ENCODE results near the gene RAB8B. TPM values are rescaled to one million over a fixed set of nuclear protein-coding genes. Genes with fewer than 3 reads are reported as not detected.
"Not testable (repeated sequence)": the region's sequence is repeated elsewhere in the genome, so short reads cannot be mapped to it uniquely, and the experiment has no call there.

The RAB8B gene
- total RNA-seq, 1 donor from 2014 or later = 31.6 TPM

DNA sequence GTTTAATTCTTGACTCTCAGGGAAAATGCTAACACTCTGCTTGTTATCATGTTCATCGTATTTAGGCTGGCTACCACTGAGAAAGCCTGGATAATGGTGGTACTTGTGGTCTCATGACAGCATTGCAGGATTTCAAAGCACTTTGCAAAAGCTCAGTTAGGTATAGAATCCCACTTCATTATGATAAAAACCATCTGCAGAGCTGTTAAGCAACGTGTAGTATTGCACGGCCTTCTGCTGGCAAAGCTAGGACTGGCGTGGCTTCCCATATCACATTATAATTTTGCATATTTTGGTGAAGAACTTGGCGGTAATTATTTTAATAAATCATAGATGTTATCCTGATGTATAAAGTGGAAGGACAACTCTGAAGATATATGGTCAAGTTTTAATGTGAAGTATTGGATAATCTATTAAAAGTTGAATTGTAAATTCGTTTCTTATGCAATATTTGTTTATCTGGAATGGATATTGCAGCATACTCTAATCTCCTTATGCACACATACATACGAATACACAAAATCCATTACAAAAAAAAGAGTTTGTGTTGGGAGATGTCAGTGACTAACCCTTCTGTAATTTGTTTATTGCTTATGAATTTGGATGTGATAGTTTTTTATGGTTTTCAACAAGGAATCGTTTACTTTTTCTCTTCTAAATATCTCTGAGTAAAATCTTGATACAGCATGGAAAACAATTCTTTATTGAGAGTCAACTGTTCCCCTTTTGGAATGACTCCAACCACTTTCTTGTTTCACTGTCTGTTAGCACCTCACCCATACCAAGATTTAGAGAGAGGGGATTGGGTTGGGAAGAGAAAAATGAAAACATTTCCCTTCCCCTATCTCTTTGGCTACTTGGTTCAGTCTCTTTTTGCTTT, 9.2 kb downstream of the RAB8B start:
- TF ChIP-seq, protein P1, sequence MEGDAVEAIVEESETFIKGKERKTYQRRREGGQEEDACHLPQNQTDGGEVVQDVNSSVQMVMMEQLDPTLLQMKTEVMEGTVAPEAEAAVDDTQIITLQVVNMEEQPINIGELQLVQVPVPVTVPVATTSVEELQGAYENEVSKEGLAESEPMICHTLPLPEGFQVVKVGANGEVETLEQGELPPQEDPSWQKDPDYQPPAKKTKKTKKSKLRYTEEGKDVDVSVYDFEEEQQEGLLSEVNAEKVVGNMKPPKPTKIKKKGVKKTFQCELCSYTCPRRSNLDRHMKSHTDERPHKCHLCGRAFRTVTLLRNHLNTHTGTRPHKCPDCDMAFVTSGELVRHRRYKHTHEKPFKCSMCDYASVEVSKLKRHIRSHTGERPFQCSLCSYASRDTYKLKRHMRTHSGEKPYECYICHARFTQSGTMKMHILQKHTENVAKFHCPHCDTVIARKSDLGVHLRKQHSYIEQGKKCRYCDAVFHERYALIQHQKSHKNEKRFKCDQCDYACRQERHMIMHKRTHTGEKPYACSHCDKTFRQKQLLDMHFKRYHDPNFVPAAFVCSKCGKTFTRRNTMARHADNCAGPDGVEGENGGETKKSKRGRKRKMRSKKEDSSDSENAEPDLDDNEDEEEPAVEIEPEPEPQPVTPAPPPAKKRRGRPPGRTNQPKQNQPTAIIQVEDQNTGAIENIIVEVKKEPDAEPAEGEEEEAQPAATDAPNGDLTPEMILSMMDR (IDR thresholded peaks at IDR 0.05; ENCODE audit: unreplicated experiment) = no peak
- H3K4me3 Mint-ChIP-seq (ENCODE audit: low read depth) = no peak overlapping the region
- H3K4me1 Mint-ChIP-seq (ENCODE audit: low read depth) = peaks cover 13% of the 10 kb centered on the region
- no peak overlapping the region for H3K27ac Mint-ChIP-seq
- no peak for DNase-seq (ENCODE audit: low spot score, unreplicated experiment)
- H3K27me3 Mint-ChIP-seq = no peaks in the 10 kb centered on the region
- H3K36me3 Mint-ChIP-seq (ENCODE audit: insufficient read depth) = peaks cover 2% of the 10 kb centered on the region
- H3K9me3 Mint-ChIP-seq (ENCODE audit: low read depth) = no peaks in the 10 kb centered on the region

DNA sequence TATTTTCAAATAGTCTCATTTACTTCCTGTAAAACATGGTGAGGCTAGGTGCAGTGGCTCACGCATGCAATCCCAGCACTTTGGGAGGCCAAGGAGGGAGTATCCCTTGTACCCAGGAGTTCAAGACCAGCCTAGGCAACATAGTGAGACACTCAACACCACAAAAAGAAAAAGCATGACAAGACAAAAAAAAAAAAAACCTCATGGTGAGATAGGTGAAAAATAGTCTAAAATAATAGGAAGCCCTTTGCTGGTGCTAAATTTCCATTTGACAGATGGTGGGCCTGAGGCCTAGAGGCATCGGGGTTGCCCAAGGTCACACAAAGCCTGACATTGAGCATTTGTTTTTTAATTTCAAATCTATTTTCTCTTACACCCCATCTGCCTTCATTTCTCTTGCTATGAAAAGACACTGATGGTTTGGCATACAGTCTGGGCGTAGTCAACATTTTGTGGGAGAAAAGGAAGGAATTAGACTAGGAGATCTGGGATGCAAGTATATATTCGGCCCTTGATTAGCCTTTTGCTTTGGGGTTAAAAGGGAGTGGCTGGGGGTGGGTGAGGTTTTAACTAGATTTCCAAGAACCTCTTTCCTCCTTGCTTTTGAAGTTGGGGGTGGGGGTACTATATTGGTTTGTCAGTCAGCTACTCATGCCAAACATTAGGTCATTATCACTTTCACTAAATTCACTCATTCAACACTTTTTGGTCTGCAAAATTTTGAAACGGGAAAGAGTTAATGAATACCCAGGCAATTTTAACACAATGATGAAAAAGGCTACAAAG, 11.3 kb downstream of the RAB8B start:
- H3K9me3 Mint-ChIP-seq (ENCODE audit: low read depth) = no peaks in the 10 kb centered on the region
- no peak for DNase-seq (ENCODE audit: low spot score, unreplicated experiment)
- H3K4me1 Mint-ChIP-seq (ENCODE audit: low read depth) = peaks cover 16% of the 10 kb centered on the region
- H3K4me3 Mint-ChIP-seq (ENCODE audit: low read depth) = no peak overlapping the region
- H3K27me3 Mint-ChIP-seq = no peaks in the 10 kb centered on the region
- TF ChIP-seq, protein P1 (IDR thresholded peaks at IDR 0.05; ENCODE audit: unreplicated experiment) = no peak
- peaks cover 2% of the 10 kb centered on the region for H3K36me3 Mint-ChIP-seq (ENCODE audit: insufficient read depth)
- no peak overlapping the region for H3K27ac Mint-ChIP-seq

- peaks cover 2% of the 10 kb centered on the region for H3K9me3 Mint-ChIP-seq (ENCODE audit: low read depth)
- H3K36me3 Mint-ChIP-seq (ENCODE audit: insufficient read depth) = peaks cover 6% of the 10 kb centered on the region
- no peak overlapping the region for H3K4me3 Mint-ChIP-seq (ENCODE audit: low read depth)
- H3K27me3 Mint-ChIP-seq = no peaks in the 10 kb centered on the region
- TF ChIP-seq, protein P1 (IDR thresholded peaks at IDR 0.05; ENCODE audit: unreplicated experiment) = no peak
- peak overlapping the region; percentile 43 for H3K27ac Mint-ChIP-seq
- H3K4me1 Mint-ChIP-seq (ENCODE audit: low read depth) = peaks cover 16% of the 10 kb centered on the region
- no peak for DNase-seq (ENCODE audit: low spot score, unreplicated experiment)
Observed at GRCh38 chr15:63202861-63203260, 13.5 kb downstream of the RAB8B start.

GRCh38 chr15:63203451-63204090, 14.2 kb downstream of the RAB8B start:
- DNase-seq (ENCODE audit: low spot score, unreplicated experiment) = no peak
- TF ChIP-seq, protein P1 (IDR thresholded peaks at IDR 0.05; ENCODE audit: unreplicated experiment) = no peak
- no peak overlapping the region for H3K27ac Mint-ChIP-seq
- H3K36me3 Mint-ChIP-seq (ENCODE audit: insufficient read depth) = peaks cover 6% of the 10 kb centered on the region
- peaks cover 2% of the 10 kb centered on the region for H3K9me3 Mint-ChIP-seq (ENCODE audit: low read depth)
- H3K4me1 Mint-ChIP-seq (ENCODE audit: low read depth) = peaks cover 16% of the 10 kb centered on the region
- no peaks in the 10 kb centered on the region for H3K27me3 Mint-ChIP-seq
- no peak overlapping the region for H3K4me3 Mint-ChIP-seq (ENCODE audit: low read depth)

DNA sequence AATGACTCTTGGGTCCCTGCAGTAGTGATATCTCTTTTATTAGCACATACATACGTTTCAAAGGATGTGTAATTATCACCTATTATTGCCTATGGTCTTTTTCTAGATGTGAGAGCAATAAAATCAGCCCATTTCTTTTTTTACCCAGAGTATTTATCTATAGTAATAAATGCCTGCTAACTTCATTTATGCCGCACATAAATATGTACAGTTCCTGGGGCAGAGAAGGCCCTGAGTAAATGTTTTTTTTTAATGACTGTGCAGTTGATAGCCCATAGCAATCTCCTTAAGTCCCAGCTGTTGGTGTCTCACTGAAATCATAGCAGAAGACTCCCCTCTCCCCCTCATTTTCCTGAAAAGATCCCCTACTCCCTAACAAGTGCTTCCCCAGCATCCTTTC, 16.7 kb downstream of the RAB8B start:
- H3K36me3 Mint-ChIP-seq (ENCODE audit: insufficient read depth) = peaks cover 5% of the 10 kb centered on the region
- H3K4me3 Mint-ChIP-seq (ENCODE audit: low read depth) = no peak overlapping the region
- H3K27me3 Mint-ChIP-seq = no peaks in the 10 kb centered on the region
- TF ChIP-seq, protein P1 (IDR thresholded peaks at IDR 0.05; ENCODE audit: unreplicated experiment) = no peak
- H3K9me3 Mint-ChIP-seq (ENCODE audit: low read depth) = peaks cover 2% of the 10 kb centered on the region
- no peak for DNase-seq (ENCODE audit: low spot score, unreplicated experiment)
- no peak overlapping the region for H3K27ac Mint-ChIP-seq
- H3K4me1 Mint-ChIP-seq (ENCODE audit: low read depth) = peaks cover 25% of the 10 kb centered on the region

DNA sequence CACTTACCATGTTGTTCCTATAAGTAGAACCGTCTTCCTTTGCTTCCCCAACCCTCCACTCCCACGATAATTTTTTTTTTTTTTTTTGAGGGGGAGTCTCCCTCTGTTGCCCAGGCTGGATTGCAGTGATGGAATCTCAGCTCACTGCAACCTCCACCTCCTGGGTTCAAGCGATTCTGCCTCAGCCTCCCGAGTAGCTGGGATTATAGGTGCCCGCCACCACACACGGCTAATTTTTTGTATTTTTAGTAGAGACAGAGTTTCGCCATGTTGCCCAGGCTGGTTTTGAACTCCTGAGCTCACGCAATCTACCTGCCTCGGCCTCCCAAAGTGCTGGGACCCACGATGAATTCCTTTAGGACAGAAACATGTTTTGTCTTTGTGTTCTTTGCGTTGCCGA, 19.4 kb downstream of the RAB8B start:
- not testable (repeated sequence) for H3K9me3 Mint-ChIP-seq (ENCODE audit: low read depth); H3K27ac Mint-ChIP-seq; H3K36me3 Mint-ChIP-seq (ENCODE audit: insufficient read depth); DNase-seq (ENCODE audit: low spot score, unreplicated experiment); H3K27me3 Mint-ChIP-seq; H3K4me3 Mint-ChIP-seq (ENCODE audit: low read depth)
- H3K4me1 Mint-ChIP-seq (ENCODE audit: low read depth) = peaks cover 29% of the 10 kb centered on the region
